OCI-LY7 (cell line): ENCODE measurements around the gene CRIM1. TPM values are rescaled to one million over a fixed set of nuclear protein-coding genes. Genes with fewer than 3 reads are reported as not detected.

Experiments used
- BruUV-seq: library from RNA; stranded (reverse); fragments of 400-500 nt; replicated peaks from 2 replicates; lab custom pipeline; 2021; lab: Mats Ljungman, UMichigan
- CTCF ChIA-PET: fragments of 300-600 bp; sonication (Branson Sonifier 250); formaldehyde crosslinking; loops from one replicate; lab custom pipeline; 2022; ENCODE audit warnings: antibody characterized with exemption; ENCODE audit not compliant: unreplicated experiment; lab: Charles Lee
- POLR2A ChIA-PET: fragments of 300-600 bp; sonication (Branson Sonifier 250); formaldehyde crosslinking; loops from one replicate; lab custom pipeline; 2022; ENCODE audit warnings: antibody characterized with exemption; lab: Charles Lee
- DNase-seq: peaks from one replicate; pipeline ENCODE4 v3.0.0-alpha.2; 2015; ENCODE audit warnings: low spot score
- H2AFZ ChIP-seq: fragments of 200-600 bp; sonication (generic), shearing (Covaris generic); 2 replicates; pipeline ENCODE4 v1.6.1; 2014; ENCODE audit warnings: mild to moderate bottlenecking, antibody characterized with exemption, low read length, moderate library complexity
- H3K27ac ChIP-seq: fragments of 200-600 bp; sonication (generic); 2 replicates; pipeline ENCODE4 v1.5.1; 2014; ENCODE audit warnings: mixed run types, low read depth, mild to moderate bottlenecking, moderate library complexity, low read length, inconsistent platforms; ENCODE audit not compliant: poor library complexity, severe bottlenecking
- H3K36me3 ChIP-seq: fragments of 200-600 bp; sonication (generic); 2 replicates; pipeline ENCODE4 v1.6.1; 2014; ENCODE audit warnings: mild to moderate bottlenecking, antibody characterized with exemption, low read length, moderate library complexity, mixed read lengths; ENCODE audit not compliant: insufficient read depth
- H3K4me1 ChIP-seq: fragments of 200-600 bp; sonication (generic); 2 replicates; pipeline ENCODE4 v1.5.1; 2014; ENCODE audit warnings: mild to moderate bottlenecking, low read length; ENCODE audit not compliant: insufficient read depth, poor library complexity, severe bottlenecking
- H3K4me2 ChIP-seq: fragments of 200-600 bp; sonication (generic); 2 replicates; pipeline ENCODE4 v1.6.1; 2014; ENCODE audit warnings: mild to moderate bottlenecking, low read length
- H3K4me3 ChIP-seq: fragments of 200-600 bp; sonication (generic); 2 replicates; pipeline ENCODE4 v1.5.1; 2014; ENCODE audit warnings: mild to moderate bottlenecking, low read depth, low read length; ENCODE audit not compliant: poor library complexity, severe bottlenecking
- H3K79me2 ChIP-seq: fragments of 200-600 bp; sonication (generic); 2 replicates; pipeline ENCODE4 v1.6.1; 2016; ENCODE audit warnings: low read depth, mild to moderate bottlenecking, low read length, moderate library complexity, mixed read lengths; ENCODE audit not compliant: insufficient read depth
- H3K9me2 ChIP-seq: fragments of 200-600 bp; sonication (generic); 2 replicates; pipeline ENCODE4 v1.6.1; 2016; ENCODE audit warnings: mild to moderate bottlenecking, low read length, mixed read lengths; ENCODE audit not compliant: insufficient read depth
- H3K9me3 ChIP-seq: fragments of 200-600 bp; sonication (generic); 2 replicates; pipeline ENCODE4 v1.6.1; 2014; ENCODE audit warnings: mild to moderate bottlenecking, mixed run types, low read length, mixed read lengths
- H4K20me1 ChIP-seq: fragments of 200-600 bp; sonication (generic); 2 replicates; pipeline ENCODE4 v1.6.1; 2014; ENCODE audit warnings: mild to moderate bottlenecking, antibody characterized with exemption, low read length, moderate library complexity, mixed read lengths; ENCODE audit not compliant: insufficient read depth
- EZH2phosphoT487 ChIP-seq: fragments of 200-600 bp; sonication (generic); IDR thresholded peaks from 2 replicates; pipeline ENCODE4 v1.6.1; 2018; ENCODE audit warnings: low read depth, borderline replicate concordance, mild to moderate bottlenecking, mixed run types, antibody characterized with exemption, low read length, moderate library complexity, mixed read lengths
- intact Hi-C: fragments of 100-400 bp; cut with micrococcal nuclease; formaldehyde crosslinking; loops from one replicate; pipeline ENCODE4 v1.10.0; 2022; ENCODE audit not compliant: unreplicated experiment
- total RNA-seq, 2 experiments: library from RNA; depleted of rRNA in 1 of 2; stranded (reverse); fragments of >200 nt in 1 of 2; shearing (Covaris generic) in 1 of 2; gene quantifications; 2 replicates each; pipeline ENCODE4 v1.2.3, GENCODE V29; 2014 to 2022
- TF ChIP-seq, protein P1 (sequence below): fragments of 200-600 bp; sonication (generic); conservative IDR thresholded peaks from 2 replicates; pipeline ENCODE4 v1.5.1; 2014; ENCODE audit warnings: mild to moderate bottlenecking, antibody characterized with exemption, low read length, moderate library complexity, mixed read lengths

The CRIM1 gene
- total RNA-seq, 2 experiments from 2014 or later: 37.0 to 47.4 TPM

DNA sequence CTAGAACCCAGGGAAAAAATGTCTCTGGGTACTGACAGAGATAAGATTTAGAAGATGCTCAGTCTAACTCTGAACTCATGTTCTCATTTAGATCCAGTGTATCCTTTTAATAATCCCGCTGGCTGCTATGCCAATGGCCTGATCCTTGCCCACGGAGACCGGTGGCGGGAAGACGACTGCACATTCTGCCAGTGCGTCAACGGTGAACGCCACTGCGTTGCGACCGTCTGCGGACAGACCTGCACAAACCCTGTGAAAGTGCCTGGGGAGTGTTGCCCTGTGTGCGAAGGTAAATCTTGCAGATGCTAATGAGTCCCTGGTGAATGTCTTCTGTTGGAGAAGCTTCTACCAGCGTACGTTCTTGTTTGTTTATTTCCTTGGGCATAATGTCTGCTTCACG lies 123.8 kb downstream of the CRIM1 start:
- peaks cover 57% of the 10 kb centered on the region for H3K36me3 ChIP-seq
- no peak for DNase-seq
- ChIA-PET POLR2A (no interaction called here), CTCF (no interaction called here)
- no peak overlapping the region for H3K4me2 ChIP-seq
- H3K9me2 ChIP-seq: no peaks in the 10 kb centered on the region
- H3K4me3 ChIP-seq: no peak overlapping the region
- H3K4me1 ChIP-seq: peaks cover 9% of the 10 kb centered on the region
- no peak overlapping the region for H3K27ac ChIP-seq
- H3K79me2 ChIP-seq: no peaks in the 10 kb centered on the region
- no peaks in the 10 kb centered on the region for H4K20me1 ChIP-seq
- intact Hi-C loops: no loop called here
- TF ChIP-seq, protein P1, sequence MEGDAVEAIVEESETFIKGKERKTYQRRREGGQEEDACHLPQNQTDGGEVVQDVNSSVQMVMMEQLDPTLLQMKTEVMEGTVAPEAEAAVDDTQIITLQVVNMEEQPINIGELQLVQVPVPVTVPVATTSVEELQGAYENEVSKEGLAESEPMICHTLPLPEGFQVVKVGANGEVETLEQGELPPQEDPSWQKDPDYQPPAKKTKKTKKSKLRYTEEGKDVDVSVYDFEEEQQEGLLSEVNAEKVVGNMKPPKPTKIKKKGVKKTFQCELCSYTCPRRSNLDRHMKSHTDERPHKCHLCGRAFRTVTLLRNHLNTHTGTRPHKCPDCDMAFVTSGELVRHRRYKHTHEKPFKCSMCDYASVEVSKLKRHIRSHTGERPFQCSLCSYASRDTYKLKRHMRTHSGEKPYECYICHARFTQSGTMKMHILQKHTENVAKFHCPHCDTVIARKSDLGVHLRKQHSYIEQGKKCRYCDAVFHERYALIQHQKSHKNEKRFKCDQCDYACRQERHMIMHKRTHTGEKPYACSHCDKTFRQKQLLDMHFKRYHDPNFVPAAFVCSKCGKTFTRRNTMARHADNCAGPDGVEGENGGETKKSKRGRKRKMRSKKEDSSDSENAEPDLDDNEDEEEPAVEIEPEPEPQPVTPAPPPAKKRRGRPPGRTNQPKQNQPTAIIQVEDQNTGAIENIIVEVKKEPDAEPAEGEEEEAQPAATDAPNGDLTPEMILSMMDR: no peak
- no peak for TF ChIP-seq EZH2phosphoT487
- no TSS peak for BruUV-seq
- no peak overlapping the region for H2AFZ ChIP-seq
- peaks cover 22% of the 10 kb centered on the region; the same call in 1 of the 2 replicates for H3K9me3 ChIP-seq

DNA sequence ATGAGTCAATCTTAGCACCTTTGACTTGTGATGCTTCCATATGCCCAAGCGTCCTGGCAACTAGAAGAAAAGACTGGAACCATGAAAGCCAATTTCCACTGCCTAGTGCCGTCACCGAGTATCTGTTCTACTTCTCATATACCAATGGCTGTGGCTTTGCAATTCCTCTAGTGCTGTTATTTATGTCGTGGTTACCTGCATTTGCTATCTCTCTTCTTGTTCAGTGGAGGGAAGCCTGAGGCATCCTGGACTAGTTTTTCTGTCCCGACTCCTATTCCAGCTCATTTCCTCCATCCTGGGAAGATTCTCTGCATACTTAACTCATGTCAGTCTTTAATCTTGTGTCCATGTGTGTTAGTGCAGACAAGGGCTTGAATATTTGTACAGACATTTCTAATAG lies 124.5 kb downstream of the CRIM1 start:
- H3K4me1 ChIP-seq: peaks cover 9% of the 10 kb centered on the region
- DNase-seq: no peak
- intact Hi-C loops: no loop called here
- no TSS peak for BruUV-seq
- no peaks in the 10 kb centered on the region for H4K20me1 ChIP-seq
- H3K79me2 ChIP-seq: no peaks in the 10 kb centered on the region
- no peak overlapping the region for H3K4me2 ChIP-seq
- peaks cover 56% of the 10 kb centered on the region for H3K36me3 ChIP-seq
- H3K9me2 ChIP-seq: no peaks in the 10 kb centered on the region
- no peak overlapping the region for H2AFZ ChIP-seq
- ChIA-PET POLR2A (interaction anchor here (0.5 kb wide), 1 partner anchor 42 kb away, joined by 3 read pairs; no protein-coding TSS in a partner anchor), CTCF (no interaction called here)
- H3K4me3 ChIP-seq: no peak overlapping the region
- no peak overlapping the region for H3K27ac ChIP-seq
- H3K9me3 ChIP-seq: peaks cover 18% of the 10 kb centered on the region; the same call in 1 of the 2 replicates
- TF ChIP-seq EZH2phosphoT487: no peak
- TF ChIP-seq, protein P1: no peak

DNA sequence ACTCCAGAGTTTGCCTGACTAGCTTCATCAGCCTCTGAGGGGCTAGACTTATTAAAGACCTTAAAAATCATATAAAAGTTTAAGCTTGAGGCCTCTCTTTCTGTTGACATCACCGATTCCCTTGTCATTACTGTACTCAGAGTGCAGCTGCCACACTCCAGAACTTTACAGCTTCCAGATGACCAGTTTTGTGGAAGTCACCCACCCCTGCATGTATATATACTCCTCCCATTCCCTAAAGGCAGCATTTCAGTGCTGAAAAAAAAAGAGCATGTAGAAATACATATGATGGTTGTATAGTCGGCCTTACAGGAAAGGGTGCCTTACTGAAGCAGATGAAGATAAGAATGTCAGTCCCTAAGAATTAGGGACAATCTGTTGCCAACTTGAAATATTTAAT lies 125.1 kb downstream of the CRIM1 start:
- no peak for TF ChIP-seq EZH2phosphoT487
- TF ChIP-seq, protein P1: no peak
- no TSS peak for BruUV-seq
- ChIA-PET CTCF (no interaction called here), POLR2A (interaction anchor here (0.5 kb wide), 1 partner anchor 43 kb away, joined by 3 read pairs; no protein-coding TSS in a partner anchor)
- Histone ChIP-seq H2AFZ (no peak overlapping the region), H3K9me3 (peaks cover 12% of the 10 kb centered on the region; the same call in 1 of the 2 replicates), H3K4me3 (no peak overlapping the region), H3K27ac (no peak overlapping the region), H4K20me1 (no peaks in the 10 kb centered on the region), H3K9me2 (no peaks in the 10 kb centered on the region), H3K36me3 (peaks cover 56% of the 10 kb centered on the region), H3K79me2 (no peaks in the 10 kb centered on the region), H3K4me2 (no peak overlapping the region), H3K4me1 (peaks cover 9% of the 10 kb centered on the region)
- intact Hi-C loops: no loop called here
- no peak for DNase-seq
